NCI-H510A treated with DMSO at 0.1 percent for 48 hours (cell line): Measurements from ENCODE around the gene EPB41L2.
"Not testable (repeated sequence)": the region's sequence is repeated elsewhere in the genome, so short reads cannot be mapped to it uniquely, and the experiment has no call there.

Experiments
- DNase-seq: peaks from one replicate; lab custom pipeline; 2025; lab: John Stamatoyannopoulos, UW

The EPB41L2 gene

DNA sequence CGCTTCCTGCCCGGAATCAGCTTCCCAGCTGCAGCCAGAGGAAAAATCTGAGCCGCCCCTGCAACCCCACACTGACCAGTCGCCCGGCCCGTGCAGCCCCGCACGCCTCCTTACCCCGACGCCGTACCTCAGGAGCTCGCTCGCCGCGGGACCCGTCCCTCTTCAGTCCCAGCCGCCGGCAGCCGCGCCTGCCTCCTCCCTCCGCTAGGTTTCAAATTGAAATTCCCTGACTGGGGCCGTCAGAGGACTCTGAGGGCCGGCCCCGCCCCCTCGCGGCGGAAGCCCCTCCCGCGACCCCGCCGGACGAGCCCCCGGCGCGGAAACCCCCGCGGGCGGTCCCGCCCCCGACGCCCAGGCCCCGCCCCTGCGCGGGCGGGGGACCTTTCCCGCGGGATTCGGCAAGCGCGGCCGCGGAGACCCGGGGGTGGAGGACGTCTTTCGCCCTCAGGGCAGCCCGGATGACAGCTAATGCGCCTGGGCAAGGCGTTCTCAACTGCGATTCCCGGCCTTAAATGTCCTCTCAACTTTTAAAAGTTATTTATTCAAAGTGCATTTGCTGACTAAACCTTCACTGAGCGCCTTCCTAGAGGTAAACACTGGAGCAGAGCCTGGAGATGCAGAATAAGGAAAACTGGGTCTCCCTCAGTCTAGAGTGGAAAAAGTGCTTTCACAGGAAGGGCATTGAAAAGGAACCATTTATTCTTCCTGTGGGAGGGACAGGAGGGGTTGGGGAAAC is at the start of gene EPB41L2:
Gene EPB41L2 (minus strand): TSS at position 218 of the 736 bp plus-strand sequence. CDS start 106,760 bp downstream, outside the sequence.
- DNase-seq, result no peak

- no peak for DNase-seq
Observed at GRCh38 chr6:131112249-131112648, 49.2 kb upstream of the EPB41L2 start.

DNA sequence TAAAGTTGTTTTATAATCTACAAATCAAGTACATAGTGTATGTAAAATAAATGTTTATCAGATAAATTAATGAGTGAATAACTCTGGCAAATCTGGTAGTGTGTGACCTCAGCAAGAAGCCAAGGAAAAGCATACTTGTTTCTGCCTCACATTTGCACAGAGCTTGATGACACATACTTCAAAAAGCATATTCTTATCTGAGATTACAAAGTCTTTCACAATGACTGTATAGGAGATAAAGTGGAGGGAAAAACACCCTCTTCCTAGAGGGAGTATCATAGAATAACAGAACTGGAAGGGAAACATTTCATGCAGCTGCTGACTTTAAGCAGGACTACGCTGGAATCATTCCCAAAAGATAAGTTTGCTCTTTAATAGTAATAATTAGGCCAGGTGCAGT is 44.1 kb upstream of the EPB41L2 start:
- no peak for DNase-seq

DNA sequence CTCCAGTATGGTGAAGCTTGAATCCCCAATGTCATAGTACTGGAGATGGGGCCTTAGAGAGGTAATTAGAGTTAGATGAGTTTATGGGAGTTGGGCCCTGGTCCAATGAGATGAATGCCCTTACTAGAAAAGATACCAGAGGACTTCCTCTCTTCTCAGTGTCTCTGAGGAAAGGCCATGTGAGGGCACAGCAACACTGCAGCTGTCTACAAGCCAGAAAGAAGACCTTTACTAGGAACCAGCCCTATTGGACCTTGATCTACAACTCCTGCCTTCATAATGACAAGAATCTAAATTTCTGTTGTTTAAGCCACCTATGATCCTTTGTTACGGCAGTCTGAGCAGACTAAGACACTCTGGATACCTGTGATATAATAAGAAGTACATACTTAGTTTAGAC is 40.9 kb upstream of the EPB41L2 start:
- no peak for DNase-seq

- DNase-seq, result no peak
Observed at GRCh38 chr6:131103296-131103695, 40.3 kb upstream of the EPB41L2 start.

DNA sequence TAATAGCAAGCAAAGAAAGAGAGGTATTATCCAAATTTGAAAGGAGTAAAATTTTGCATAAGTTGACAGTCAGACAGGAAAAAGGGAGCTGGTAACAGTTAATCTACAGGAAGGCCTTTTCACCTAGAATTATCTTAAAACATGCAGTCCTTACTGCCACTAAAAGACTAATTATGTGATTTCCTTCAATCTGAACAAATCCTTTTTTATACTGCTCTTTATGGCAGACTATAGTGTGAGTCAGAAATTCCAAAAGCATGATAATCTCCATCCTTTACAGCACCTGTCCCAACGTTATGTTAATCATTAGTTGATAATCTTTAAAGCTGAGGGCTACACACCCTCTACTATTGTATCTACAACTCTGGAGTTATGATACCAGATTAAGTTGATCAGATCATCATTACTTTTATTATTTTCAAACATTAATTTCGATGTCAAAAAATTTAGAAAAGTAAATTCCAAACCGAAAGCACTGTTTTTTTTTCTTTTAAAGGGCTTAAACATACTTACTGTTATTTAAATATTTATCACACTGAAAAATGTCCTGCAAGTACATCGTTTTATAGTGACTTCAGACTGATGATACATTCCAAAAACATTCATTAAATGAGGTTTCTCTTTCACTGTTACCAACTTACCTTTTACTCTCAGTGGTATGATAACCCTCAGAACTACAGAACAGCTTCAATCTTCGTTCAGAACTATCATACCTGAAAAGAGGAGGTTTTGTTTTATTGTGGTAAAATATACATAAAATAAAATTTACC is 39.1 kb upstream of the EPB41L2 start:
- no peak for DNase-seq

DNA sequence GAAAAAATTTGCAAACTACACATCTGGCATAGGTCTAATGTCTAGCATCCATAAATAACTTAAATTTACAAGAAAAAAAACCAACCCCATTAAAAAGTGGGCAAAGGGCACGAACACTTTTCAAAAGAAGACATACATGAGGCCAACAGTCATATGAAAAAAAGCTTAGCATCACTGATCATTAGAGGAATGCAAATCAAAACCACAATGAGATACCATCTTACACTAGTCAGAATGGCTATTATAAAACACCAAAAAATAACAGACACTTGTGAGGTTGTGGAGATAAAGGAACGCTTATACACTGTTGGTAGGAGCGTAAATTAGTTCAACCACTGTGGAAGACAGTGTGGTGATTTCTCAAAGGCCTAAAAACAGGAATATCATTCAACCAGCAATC is 33.7 kb upstream of the EPB41L2 start:
- no peak for DNase-seq

DNA sequence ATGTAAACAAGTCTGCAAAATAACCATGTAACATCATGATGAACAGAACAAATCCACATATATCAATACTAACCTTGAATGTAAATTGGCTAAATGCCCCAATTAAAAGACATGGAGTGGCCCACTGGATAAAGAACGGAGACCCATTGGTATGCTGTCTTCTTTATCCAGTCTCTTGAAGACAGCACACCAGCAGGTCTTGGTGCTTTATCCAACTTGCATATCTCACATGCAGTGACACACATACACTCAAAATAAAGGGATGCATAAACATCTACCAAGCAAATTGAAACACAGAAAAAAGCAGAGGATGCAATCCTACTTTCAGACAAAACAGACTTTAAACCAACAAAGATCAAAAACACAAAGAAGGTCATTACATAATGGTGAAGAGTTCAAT is 30.3 kb upstream of the EPB41L2 start:
- DNase-seq, result no peak

- not testable (repeated sequence) for DNase-seq
Observed at GRCh38 chr6:131091944-131092343, 28.9 kb upstream of the EPB41L2 start.

- not testable (repeated sequence) for DNase-seq
Observed at GRCh38 chr6:131090339-131090738, 27.3 kb upstream of the EPB41L2 start.

DNA sequence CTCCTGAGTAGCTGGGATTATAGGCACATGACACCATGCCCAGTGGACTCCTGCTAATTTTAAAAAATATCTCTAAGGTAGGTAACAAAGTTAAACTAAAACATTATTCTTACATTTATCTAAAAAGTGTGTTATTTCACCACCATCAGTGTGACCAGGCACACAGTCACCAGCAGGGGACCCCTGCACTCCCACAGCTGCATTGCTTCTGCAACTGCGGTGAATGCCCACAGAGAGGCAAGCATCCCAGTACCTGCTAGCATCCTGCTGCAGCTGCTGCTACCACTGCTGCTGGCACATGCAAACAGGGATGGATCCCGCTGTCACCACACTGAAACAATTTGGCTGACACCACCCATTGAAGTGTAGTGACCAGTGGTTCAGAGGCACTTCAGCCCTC is 21.9 kb upstream of the EPB41L2 start:
- DNase-seq, result no peak

GRCh38 chr6:131083687-131084086 is 20.6 kb upstream of the EPB41L2 start:
- no peak for DNase-seq

DNA sequence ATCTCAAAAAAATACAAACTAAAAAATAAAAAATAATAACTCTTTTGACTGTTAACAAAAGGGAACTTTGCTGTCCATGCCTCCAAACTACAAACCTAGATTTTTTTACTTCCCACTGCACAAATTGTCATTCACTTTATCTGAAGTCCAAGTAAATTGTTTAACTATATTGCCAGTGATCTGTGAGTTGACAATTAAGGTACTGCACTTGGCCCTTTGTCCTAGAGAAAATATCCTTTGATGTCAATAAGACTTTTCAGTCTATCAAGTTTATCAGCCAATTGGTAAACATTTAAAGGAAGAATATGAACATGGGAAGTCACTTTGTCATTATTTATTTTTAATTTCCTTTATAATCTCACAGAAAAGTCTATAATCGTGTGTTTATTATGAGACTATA is 19.3 kb upstream of the EPB41L2 start:
- DNase-seq, result no peak

DNA sequence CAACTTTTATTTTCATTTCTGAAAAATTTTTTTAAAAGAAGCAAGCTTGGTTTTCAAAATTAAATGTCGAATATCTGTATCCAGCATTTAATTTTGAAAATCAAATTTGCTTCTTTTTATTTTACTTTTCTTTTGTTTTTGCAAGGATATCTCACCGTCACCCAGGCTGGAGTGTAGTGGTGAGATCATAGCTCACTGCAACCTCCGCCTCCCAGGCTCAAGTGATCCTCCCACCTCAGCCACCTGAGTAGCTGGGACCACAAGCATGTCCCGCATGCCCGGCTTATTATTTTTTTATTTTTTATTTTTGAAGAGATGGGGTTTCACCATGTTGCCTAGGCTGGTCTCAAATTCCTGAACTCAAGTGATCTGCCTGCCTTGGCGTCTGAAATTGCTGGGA is 17.0 kb upstream of the EPB41L2 start:
- DNase-seq, result no peak

DNA sequence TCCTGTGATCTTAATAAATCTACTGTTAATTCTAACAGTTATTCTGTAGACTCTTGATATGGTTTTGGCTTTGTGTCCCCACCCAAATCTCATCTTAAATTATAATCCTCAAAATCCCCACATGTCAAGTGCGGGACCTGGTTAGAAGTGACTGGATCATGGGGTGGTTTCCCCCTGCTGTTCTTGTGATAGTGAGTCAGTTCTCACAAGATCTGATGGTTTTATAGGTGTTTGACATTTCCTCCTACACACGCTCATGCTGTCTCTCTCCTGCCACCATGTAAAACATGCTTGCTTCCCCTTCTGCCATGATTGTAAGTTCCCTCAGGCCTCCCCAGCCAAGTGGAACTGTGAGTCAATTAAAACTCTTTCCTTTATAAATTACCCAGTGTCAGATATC is 10.5 kb upstream of the EPB41L2 start:
- DNase-seq, result no peak

- DNase-seq, result no peak
Observed at GRCh38 chr6:131070061-131070460, 7.0 kb upstream of the EPB41L2 start.

DNA sequence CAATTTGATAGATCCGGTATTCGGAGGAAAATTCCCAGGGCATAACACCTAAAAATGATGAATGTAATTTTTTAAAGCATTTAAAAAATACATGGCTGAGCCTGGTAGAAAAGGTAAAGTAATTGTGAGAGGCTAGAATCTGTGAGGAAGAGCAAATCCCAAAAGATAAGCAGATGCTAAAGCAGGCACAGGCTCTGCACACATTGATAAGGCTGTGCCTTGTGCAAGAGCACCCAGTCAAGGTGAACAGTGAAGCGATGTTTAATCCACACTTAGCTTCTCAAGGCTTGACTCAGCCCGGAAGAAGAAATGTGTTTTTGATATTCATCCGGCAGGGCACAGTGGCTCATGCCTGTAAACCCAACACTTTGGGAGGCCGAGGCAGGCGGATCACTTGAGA is 5.1 kb upstream of the EPB41L2 start:
- no peak for DNase-seq

GRCh38 chr6:131067521-131067920 is 4.5 kb upstream of the EPB41L2 start:
- no peak for DNase-seq

- no peak for DNase-seq
Observed at GRCh38 chr6:131065824-131066171, 2.8 kb upstream of the EPB41L2 start.

GRCh38 chr6:131065112-131065823 is 2.2 kb upstream of the EPB41L2 start:
- no peak for DNase-seq

- no peak for DNase-seq
Observed at GRCh38 chr6:131063764-131064272, 773 bp upstream of the EPB41L2 start.

GRCh38 chr6:131062241-131063027 is 611 bp downstream of the EPB41L2 start:
- no peak for DNase-seq
